Activated CD4-positive, alpha-beta T cell treated with anti-CD3 and anti-CD28 coated beads, Interleukin-2, amount 50 U/mL, for 48 hours (primary cell): ENCODE results near the gene PXK.
"Not testable (repeated sequence)": the region's sequence is repeated elsewhere in the genome, so short reads cannot be mapped to it uniquely, and the experiment has no call there.

Experiments used
- DNase-seq, 2 experiments: peaks; one replicate each; pipeline ENCODE4 v3.0.0-alpha.2; 2020

PXK gene

DNA sequence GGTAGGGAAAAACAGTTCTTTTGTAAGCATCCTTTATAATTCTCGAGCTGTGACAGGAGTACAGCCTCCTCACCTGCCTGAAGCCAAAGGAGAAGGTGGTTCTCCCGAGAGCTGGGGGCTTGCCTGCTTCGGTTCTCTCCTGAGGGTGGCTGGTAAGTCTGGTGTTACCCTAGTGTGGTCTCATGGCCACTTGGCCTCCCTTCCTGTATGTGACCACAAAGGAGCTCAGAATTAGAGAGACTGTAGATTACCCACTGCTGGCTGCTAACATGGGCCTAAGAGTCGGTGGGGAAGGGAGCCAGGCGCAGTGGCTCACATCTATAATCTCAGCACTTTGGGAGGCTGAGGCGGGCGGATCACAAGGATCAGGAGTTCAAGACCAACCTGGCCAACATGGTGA, 88.3 kb downstream of the PXK start:
- DNase-seq = no peak

DNA sequence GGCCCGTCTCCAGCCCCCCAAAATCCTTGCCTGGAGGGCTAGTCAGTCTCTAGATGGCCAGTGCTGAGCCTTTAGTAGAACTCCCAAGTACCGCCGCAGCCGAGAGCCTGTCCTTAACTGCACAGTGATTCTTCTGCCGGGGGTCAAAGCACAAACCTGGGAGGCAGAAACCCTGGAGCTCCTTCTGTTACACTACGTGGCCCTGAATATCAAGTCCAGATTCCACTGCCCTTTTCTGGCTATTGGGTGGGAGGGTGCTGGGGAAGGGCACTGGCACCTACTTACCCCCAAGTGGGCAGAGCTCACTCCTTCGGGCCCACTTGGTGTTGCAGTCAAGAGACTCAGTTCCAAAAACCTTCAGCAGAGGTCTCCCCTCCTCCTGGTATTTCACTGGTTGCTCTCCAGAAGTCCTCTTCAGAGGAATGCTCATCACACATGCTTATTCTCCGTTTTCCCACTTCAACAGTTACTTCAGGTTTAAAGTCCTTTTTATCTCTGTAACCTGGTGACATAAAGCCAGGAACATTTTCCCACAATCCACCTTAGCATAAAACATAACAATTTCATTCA, 90.1 kb downstream of the PXK start:
- no peak for DNase-seq

DNA sequence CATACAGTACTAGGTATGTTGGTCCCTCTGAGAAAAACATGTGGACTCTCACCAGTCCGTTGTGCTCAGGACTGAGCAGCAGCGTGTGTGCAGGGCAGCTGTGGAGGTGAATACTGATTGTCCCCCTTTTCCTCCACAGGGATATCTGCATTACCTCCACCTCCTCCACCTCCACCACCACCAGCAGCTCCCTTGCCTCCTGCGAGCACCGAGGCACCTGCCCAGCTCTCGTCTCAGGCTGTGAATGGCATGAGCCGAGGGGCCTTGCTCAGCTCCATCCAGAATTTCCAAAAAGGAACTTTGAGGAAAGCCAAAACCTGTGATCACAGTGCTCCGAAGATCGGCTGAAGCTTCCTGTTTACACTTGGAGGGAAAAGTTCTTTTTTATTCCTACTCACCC, 91.9 kb downstream of the PXK start:
- DNase-seq = no peak

DNA sequence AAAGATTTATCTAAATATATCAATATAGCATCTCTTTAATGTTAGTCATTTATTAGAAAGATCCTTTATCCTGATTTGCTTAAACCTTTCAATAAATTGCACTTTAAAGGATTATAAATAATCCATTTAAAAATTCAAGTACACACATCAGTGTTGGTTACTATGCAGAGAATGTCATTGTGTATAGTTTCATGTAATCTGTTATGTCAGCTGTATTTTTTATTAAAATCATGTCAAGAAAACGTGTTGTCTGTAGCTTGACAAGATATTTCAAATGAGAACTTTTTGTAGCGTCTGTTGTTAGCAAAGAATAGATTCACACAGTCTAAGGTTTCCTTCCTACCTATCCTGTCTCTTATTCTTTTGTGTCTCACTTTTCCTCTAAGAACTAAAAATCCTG, 93.1 kb downstream of the PXK start:
- DNase-seq = no peak

DNA sequence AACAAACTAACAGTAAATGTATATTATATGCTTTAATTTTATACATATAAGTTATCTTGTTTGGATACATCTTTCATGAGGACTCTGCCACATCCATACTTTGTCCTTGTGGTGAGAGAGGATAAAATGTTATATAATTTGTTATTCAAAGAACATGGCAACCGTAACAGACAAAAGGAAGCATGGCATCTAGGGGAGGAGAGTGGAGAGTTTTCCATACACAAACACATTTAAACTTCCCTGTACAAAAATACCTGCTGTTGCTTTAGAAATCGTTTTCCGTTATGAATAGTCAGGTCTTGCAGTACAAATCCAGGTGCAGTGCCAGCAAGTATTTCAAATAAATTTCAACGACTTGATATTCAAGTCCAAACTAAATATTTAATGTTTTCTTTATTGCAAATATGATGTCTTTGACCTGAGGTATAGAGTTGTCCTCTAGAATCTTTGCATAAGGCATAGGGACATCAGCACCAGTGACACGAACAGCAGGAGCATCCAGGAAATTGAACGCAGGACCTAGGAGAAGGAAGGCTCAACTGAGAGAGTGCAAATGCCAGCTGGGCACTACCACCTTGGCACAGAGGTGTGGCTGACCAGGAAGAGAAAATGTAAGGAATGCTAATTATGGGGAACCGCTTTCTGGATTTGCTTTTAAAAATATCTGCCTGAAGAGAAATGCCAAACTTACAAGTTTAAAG, 95.1 kb downstream of the PXK start:
- no peak for DNase-seq

DNA sequence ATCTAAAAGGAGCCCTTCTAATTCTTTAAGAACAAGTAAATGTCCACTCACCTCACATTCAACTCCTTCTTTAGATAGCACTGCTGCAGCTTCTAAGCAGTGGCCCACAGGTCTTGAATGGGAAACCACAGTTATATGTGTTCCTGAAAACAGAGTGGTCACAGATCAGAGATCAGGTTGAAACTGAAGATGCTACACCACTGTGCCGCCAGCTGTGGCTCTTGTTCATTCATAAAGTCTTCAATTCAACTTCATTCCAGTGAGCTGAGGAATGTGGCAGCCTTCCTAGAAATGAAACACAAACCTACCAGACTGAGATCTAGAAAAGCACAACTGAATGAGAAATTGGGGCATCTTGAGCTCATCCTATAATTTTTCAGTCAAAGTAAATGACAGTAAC, 97.0 kb downstream of the PXK start:
- peak in 1 of 2 experiments; percentile 15 for DNase-seq

DNA sequence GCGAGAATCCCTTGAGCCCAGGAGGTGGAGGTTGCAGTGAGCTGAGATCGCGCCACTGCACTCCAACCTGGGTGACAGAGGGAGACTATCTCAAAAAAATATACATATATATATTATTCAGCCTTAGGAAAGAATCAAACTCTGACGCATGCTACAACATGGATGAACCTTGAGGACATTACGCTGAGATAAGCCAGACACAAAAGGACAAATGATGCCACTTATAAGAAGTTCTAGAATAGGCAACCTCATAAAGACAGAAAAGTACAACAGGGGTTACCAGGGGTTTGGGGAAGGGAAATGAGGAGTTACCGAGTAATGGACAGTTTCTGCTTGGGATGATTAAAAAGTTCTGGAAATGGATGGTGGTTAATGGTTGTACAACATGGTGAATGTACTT, 100.2 kb downstream of the PXK start:
- no peak for DNase-seq

DNA sequence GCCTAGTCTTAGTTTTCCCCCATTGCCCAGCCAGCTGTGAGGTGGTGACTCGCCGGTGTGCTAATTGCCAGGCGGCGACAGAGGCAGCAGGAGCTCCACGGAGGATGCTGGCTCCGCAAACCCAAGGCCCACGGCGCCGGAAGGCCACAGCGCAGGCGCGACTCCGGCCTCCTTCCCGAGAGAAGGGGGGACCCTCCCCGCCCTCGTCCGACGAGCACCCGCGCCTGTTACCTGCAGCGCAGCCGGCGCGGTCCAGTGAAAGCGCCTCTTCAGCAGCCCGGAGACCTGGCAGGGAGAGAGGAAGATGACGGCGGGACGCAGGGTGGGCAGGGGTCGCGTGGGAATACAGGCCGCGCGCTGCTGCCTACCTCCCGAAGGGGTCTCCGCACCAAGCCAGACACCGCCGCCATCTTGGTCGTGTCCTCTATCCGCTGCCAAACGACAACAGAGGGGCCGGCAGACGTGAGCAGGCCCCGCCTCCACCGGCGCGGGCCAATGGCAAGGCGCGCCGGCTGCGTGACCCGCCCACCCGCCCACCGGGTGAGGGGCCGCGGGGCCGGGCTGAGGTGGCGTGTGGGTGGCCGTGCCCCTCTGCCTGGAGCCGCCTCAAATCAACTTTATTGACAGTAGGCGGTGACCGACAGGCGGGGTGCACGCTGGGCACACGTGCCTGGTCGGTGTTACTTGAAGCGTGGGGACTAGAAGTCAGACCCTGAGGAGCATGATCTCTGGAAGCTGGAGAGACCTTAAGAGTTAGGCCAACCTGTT, 100.9 kb downstream of the PXK start, which contains the start of gene PDHB:
Gene PDHB, minus strand, starts transcription at position 433 of the 768 bp plus-strand sequence. Its CDS starts 23 bp downstream, at position 410.
- DNase-seq = peak; percentile 89 to 91

DNA sequence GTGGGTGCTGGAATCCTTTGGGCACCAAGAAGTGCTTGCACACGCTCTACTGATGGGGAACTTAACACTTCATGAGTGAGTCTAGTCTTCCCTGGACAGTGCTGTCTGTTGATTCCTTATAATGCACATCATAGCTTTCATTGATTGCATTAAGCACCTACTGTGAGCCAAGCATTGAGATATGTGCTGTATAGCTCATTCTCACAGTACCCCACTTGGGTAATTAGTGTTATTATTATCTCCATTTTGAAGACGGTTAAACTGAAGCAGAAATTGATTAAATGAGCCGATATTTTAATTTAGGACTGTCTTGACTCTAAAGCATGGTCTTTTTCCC, 101.4 kb downstream of the PXK start:
- no peak for DNase-seq

DNA sequence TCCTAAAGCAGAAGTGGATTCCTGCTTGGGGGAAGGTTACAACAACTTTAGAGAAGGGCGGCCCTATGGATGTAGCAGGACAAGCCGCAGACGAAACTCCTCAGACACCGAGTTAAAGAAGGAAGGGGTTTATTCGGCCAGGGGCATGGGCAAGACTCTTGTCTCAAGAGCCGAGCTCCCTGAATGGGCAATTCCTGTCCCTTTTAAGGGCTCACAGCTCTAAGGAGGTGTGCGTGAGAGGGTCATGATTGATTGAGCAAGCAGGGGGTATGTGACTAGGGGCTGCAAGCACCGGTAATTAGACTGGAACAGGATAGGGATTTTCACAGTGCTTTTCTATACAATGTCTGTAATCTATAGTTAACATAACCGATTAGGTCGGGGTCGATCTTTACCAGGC, 101.8 kb downstream of the PXK start:
- no peak for DNase-seq

DNA sequence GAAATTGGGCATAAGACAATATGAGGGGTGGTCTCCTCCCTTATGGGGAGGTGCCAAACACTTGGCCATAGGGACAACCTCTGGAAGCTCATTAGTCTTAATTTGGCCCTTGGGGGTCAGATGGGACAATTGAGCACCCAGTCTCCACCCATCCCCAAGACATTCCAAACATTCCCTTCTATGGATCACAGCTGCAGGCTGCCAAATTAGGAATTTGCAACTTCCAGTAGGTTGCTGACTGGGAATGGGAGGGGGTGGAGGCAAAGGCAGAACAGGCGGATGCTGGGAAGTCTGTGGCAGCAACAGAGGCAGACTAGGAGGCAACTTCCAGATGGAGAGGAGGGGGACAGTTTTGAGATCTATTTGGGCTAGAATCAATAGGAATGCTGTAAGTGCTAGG, 102.3 kb downstream of the PXK start:
- no peak for DNase-seq

DNA sequence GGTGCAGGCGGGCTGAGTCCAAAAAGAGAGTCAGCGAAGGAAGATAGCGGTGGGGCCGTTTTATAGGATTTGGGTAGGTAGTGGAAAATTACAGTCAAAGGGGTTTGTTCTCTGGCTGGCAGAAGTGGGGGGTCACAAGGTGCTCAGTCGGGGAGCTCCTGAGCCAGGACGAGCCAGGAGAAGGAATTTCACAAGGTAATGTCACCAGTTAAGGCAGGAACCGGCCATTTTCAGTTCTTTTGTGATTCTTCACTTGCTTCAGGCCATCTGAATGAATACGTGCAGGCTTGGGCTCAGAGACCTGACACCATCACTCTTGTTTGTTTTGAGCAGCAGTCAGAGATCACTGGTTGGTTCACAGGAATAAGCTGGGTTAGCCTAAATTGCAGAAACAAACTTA, 104.6 kb downstream of the PXK start:
- not testable (repeated sequence) for DNase-seq

DNA sequence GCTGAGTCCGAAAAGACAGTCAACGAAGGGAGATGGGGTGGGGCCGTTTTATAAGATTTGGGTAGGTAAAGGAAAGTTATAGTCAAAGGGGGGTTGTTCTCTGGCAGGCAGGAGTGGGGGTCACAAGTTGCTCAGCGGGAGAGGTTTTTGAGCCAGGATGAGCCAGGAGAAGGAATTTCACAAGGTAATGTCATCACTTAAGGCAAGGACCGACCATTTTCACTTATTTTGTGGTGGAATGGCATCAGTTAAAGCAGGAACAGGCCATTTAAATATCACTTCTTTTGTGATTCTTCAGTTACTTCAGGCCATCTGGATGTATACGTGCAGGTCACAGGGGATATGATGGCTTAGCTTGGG, 108.3 kb downstream of the PXK start:
- DNase-seq = not testable (repeated sequence)

DNA sequence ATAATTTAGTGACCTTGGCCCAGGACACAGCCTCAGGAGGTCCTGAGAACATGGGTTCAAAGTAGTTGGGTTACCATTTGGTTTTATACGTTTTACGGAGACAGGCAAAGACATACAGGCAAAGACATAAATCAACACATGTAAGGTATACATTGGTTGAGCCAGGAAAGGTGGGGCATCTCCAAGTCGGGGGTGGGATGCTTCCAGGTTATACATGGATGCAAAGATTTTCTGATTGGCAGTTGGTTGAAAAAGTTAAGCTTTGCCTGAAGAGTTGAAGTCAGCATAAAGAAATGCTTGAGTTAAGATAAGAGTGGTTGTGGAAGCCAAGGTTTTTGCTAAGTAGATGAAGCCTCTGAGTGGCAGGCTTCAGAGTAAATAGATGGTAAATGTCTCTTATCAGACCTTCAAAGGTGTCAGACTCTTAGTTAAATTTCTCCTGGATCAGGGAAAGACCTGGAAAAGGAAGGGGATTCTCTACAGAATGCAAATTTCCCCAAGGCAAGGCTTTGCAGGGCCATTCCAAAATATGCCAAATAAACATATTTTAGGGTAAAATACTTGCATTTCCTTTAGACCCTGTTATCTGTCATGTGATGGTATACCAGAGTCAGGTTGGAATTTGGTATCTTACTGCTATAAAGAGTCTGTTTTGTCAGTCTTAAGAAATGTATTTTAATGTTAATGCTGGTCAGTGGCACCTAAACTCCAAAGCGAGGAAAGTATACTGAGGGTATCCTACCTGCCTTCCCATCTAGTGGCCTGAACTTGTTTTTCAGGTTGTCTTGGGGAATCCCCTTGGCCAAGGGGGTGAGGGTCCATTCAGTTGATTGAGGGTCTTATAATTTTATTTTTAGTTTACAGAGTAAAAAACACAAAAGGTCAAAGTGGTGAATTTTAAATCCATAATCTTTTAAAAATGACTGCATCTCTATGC, 109.1 kb downstream of the PXK start:
- DNase-seq = no peak

DNA sequence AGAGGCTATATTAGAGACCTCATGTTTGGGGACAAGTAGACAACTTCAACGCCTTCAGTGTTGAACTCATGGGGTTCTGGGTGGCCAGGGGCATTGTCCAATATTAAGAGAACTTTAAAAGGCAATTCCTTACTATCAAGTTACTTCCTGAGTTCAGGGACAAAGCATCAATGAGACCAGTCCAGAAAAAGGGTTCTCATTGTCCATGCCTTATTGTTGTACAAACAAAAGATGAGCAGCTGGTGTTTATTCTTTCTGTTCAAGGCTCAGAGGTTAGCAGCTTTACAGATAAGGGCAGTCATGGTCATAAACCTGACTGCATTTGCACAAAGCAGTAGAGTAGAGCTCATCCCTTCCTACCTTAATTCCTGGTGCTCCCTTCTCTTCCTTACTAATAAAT, 119.5 kb downstream of the PXK start:
- no peak for DNase-seq

DNA sequence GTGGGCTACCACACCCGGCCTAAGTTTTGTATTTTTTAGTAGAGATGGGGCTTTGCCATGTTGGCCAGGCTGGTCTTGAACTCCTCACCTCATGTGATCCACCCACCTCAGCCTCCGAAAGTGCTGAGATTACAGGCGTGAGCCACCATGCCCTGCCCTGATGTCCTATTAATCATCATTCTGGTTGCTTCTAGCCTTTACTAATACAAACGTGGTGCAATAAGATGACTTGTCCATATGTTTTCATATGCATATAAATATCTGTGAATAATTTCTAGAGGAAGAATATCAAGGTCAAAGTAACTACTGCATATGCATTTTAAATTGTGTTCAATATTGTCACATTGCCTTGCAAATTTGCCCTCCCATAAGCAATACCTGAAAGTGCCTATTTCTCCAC, 126.5 kb downstream of the PXK start:
- no peak for DNase-seq

DNA sequence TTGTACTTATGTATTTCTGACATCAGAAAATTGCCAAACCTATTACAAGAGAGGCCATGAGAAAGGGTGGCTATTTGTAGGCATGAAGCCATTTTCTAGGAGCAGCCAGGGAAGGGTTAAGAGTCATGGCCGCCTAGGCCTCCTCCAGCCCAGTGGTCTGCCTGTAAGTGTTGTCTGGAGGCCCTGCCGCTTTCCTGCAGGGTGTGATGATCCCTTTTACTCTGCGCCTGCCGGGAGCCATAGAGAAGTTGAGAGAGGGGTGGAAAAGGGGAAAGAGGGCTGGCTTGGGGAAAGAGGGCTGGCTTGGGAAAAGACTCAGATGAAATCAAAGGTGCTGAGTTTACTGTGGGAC, 130.1 kb downstream of the PXK start:
- DNase-seq = no peak

DNA sequence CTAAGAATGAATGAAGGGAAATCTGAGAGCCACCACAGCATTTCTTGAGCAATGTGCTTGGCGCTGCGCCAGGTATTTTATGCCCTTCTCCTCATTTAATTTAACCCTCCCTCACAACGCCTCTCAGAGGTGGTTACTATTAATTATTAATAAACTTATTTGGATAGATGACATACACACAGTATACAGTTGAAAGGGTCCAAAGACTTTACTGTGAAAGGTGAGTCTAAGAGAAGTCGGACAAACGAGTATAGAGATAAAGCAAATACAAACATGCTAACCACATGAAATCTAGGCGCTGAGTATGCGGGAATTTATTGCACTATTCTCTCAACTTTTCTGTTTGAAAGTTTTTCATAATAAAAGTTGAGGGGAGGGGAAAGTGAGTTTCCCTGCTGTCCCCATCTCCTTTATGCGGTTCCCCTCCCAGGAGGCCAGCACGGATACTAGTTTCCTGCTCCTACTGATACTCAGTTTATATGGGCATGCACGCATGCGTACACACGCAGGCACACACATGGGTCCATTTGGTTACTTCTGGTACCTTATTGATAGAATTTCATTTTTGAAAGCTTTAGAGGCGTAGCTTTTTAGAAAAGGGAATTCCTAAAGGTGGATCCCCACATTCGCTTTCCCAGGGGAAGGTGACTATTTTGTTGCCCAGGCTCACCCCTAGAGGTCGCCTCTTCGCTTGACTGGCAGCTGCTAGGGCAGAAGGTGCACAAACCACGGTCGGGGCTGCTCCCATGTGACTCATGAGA, 130.7 kb downstream of the PXK start:
- peak; percentile 81 to 86 for DNase-seq

DNA sequence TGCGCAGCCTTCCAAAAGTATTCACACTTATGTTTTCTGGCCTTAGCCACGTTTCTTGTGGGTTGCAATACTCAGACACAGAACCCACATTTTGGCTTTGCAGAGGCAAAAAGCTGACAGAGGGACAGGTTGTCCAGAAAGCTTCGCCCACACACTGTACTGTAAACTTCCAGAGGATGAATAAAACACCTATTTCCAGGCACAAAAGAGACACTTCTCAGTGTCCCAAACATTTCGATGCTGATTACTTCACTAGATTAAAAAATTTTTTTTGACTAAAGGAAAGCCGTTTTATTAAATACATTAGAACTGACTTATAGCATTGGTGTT, 131.2 kb downstream of the PXK start:
- no peak for DNase-seq

DNA sequence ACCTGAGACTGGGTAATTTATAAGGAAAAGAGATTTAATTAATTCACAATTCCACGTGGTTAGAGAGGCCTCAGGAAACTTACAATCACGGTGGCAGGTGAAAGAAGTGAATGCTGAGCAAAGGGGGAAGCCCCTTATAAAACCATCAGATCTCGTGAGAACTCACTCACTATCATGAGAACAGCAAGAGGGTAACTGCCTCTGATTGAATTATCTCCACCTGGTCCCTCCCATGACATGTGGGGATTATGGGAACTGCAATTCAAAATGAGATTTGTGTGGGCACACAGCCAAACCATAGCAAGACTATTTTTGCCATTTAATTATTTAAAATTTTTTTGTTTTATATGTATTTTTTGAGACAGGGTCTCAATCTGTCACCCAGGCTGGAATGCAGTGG, 132.2 kb downstream of the PXK start:
- DNase-seq = peak in 1 of 2 experiments; percentile 23

DNA sequence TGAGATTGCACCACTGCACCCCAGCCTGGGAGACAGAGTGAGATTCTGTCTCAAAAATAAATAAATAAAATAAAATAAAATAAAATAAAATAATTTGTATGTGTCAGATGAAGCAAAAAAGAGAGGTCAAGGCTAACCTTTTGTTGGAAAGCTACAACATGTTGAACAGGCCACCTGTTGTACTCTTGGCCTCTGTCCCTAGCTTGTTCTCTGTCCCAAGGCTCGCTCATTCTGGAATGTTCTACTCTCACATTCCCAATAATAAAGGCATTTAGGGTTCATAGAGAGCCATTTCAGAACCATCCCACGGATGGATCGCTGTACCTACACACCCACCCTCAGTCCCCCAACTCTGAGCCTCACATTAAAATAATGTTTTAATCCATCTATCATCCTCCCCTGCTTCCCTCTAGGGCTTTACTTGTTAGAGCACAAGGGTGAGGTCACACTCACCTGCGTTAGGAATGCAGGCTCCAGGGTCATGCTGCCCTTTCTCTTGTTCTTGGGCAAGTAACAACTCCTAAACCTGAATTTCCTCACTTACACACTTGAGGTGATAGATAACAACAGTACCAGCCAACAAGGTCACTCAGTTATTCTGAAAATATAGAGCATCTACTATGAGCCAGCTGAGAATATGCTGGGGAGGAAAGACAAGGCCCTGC, 134.3 kb downstream of the PXK start:
- no peak for DNase-seq

DNA sequence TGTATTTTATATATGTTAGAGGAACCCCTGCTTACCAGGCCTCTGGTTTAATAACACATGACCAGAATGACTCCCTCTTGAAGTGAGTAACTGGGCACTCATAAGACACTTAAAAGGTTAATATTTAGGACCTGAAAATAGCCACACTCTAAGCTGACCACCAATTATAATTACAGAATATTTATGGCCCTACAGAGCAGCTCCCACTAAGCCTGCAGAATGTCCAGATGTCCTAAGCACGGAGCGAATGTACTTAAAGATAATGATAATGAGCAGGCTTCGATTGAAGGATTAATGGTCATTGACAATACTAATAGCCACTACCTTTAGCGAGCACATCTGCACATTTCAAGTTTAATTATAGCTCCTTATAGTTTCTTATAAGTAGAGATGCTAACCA, 136.4 kb downstream of the PXK start:
- DNase-seq = no peak
